H1 (cell line): ENCODE results near the gene SETX.

Source experiments
- BACH1 ChIP-seq: IDR thresholded peaks from 2 replicates; pipeline ENCODE4 v1.6.1; 2012; ENCODE audit warnings: low read length, improper control_type of control experiment
- CTCF ChIP-seq, 3 experiments: IDR thresholded peaks; 1 replicate in 2 of 3; 2 replicates in 1 of 3; pipeline versions ENCODE4 v1.5.1 to v1.6.1; 2011; ENCODE audit warnings: low read length in 3 of 3, mild to moderate bottlenecking in 3 of 3, inconsistent platforms in 2 of 3, low read depth in 1 of 3, moderate library complexity in 1 of 3; ENCODE audit not compliant: insufficient read depth in 1 of 3; ENCODE audit errors: control extremely low read depth in 1 of 3
- E2F6 ChIP-seq: IDR thresholded peaks from 2 replicates; pipeline ENCODE4 v1.6.1; 2012; ENCODE audit warnings: inconsistent platforms
- EP300 ChIP-seq, 2 experiments: IDR thresholded peaks; 1 replicate in 1 of 2; 2 replicates in 1 of 2; pipeline ENCODE4 v1.6.1; 2011 to 2012; ENCODE audit warnings: low read depth in 2 of 2, low read length in 2 of 2, mild to moderate bottlenecking in 2 of 2, borderline replicate concordance in 1 of 2, inconsistent platforms in 1 of 2, moderate library complexity in 1 of 2
- EZH2 ChIP-seq: fragments of 200-600 bp; sonication (generic); IDR thresholded peaks from 2 replicates; pipeline ENCODE4 v1.7.1; 2012; ENCODE audit warnings: low read depth, mild to moderate bottlenecking, moderate library complexity, low read length, inconsistent platforms; ENCODE audit not compliant: severe bottlenecking
- JUND ChIP-seq: IDR thresholded peaks from 2 replicates; pipeline ENCODE4 v1.6.1; 2011; ENCODE audit warnings: mild to moderate bottlenecking, improper control_type of control experiment, low read length
- POLR2A ChIP-seq, 2 experiments: IDR thresholded peaks; 1 replicate in 1 of 2; 2 replicates in 1 of 2; pipeline ENCODE4 v1.6.1; 2011; ENCODE audit warnings: low read depth in 2 of 2, low read length in 2 of 2, mild to moderate bottlenecking in 2 of 2; ENCODE audit errors: control extremely low read depth in 1 of 2
- POLR2AphosphoS5 ChIP-seq: IDR thresholded peaks from 2 replicates; pipeline ENCODE4 v1.6.1; 2011; ENCODE audit warnings: low read depth, low read length
- RAD21 ChIP-seq, 2 experiments: IDR thresholded peaks in 1 of 2; conservative IDR thresholded peaks in 1 of 2; 2 replicates each; pipeline ENCODE4 v1.6.1; 2011; ENCODE audit warnings: low read depth in 2 of 2, low read length in 2 of 2, improper control_type of control experiment in 1 of 2, inconsistent platforms in 1 of 2, mild to moderate bottlenecking in 1 of 2, moderate library complexity in 1 of 2
- RNF2 ChIP-seq: fragments of 200-900, 300-1000 bp; sonication (generic); IDR thresholded peaks from 2 replicates; pipeline ENCODE4 v1.7.1; 2016; ENCODE audit warnings: borderline replicate concordance, low read depth, mild to moderate bottlenecking, antibody characterized with exemption, low read length; ENCODE audit not compliant: poor library complexity, severe bottlenecking; ENCODE audit errors: missing control alignments
- SIN3A ChIP-seq, 2 experiments: IDR thresholded peaks in 1 of 2; conservative IDR thresholded peaks in 1 of 2; 2 replicates each; pipeline ENCODE4 v1.6.1; 2011 to 2012; ENCODE audit warnings: low read length in 2 of 2, improper control_type of control experiment in 1 of 2, low read depth in 1 of 2, mild to moderate bottlenecking in 1 of 2
- SP2 ChIP-seq: IDR thresholded peaks from 2 replicates; pipeline ENCODE4 v1.6.1; 2012; ENCODE audit warnings: mild to moderate bottlenecking, low read length, inconsistent platforms
- TAF1 ChIP-seq: IDR thresholded peaks from 2 replicates; pipeline ENCODE4 v1.6.1; 2011; ENCODE audit warnings: mild to moderate bottlenecking, low read depth, low read length

GRCh38 chr9:132249690-132250089 lies 105.1 kb downstream of the SETX start:
- TF ChIP-seq EP300 (IDR thresholded peaks at IDR 0.05; ENCODE audit: borderline replicate concordance in 1 of 2, low read depth in 2 of 2, low read length in 2 of 2), result no peak
- no peak for TF ChIP-seq CTCF (IDR thresholded peaks at IDR 0.05; ENCODE audit: control extremely low read depth in 1 of 3, insufficient read depth in 1 of 3, low read depth in 1 of 3, low read length in 3 of 3)
- TF ChIP-seq EZH2, result no peak
- TF ChIP-seq TAF1, result no peak
- no peak for TF ChIP-seq JUND
- no peak for TF ChIP-seq SP2
- no peak for TF ChIP-seq SIN3A (conservative IDR thresholded peaks at IDR 0.05 in 1 of 2, IDR thresholded peaks at IDR 0.05 in 1 of 2; ENCODE audit: low read depth in 1 of 2, low read length in 2 of 2)
- no peak for TF ChIP-seq RAD21 (IDR thresholded peaks at IDR 0.05 in 1 of 2, conservative IDR thresholded peaks at IDR 0.05 in 1 of 2; ENCODE audit: low read depth in 2 of 2, low read length in 2 of 2)
- no peak for TF ChIP-seq E2F6
- no peak for TF ChIP-seq POLR2AphosphoS5
- no peak for TF ChIP-seq POLR2A (IDR thresholded peaks at IDR 0.05; ENCODE audit: control extremely low read depth in 1 of 2, low read depth in 2 of 2, low read length in 2 of 2)
- TF ChIP-seq RNF2, result no peak
- TF ChIP-seq BACH1, result no peak
